Measurements from ENCODE around the gene IGSF23. TPM values are rescaled to one million over a fixed set of nuclear protein-coding genes. Genes with fewer than 3 reads are reported as not detected.
"Not testable (repeated sequence)": the region's sequence is repeated elsewhere in the genome, so short reads cannot be mapped to it uniquely, and the experiment has no call there.

The IGSF23 gene
- total and polyA plus RNA-seq, 2 of the 4 experiments (the other 2 are of a cell fraction) = 0.27 TPM; not detected in 1

DNA sequence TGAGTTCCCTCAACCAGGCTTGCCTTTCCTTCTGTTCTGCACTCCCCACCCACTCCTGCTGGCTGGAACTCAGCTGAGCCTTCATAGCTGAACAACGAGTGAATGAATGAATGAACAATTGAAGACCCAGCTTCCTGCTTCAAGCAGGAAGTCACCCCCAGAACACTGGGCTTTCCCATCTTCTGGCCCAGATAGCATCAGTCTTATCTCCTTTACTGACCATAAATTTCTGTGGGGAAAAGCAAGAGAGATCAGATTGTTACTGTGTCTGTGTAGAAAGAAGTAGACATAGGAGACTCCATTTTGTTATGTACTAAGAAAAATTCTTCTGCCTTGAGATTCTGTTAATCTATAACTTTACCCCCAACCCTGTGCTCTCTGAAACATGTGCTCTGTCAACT lies 19.5 kb upstream of the IGSF23 start:
- H4K20me1 ChIP-seq (ENCODE audit: insufficient read depth, low read length); H3K18ac ChIP-seq (ENCODE audit: low read depth, low read length); ATAC-seq (ENCODE audit: low read depth); H3K27ac ChIP-seq (ENCODE audit: insufficient read depth, low read length); H3K14ac ChIP-seq (replicated peaks; ENCODE audit: low read depth, low read length); dilution Hi-C loops (cut with HindIII; ENCODE audit: low sequenced_read_pairs, unreplicated experiment); H3K27me3 ChIP-seq (ENCODE audit: control insufficient read depth, insufficient read depth, low read length); BruUV-seq (replicated peaks); H2AFZ ChIP-seq (replicated peaks; ENCODE audit: low read length, poor library complexity); H2BK5ac ChIP-seq (ENCODE audit: low read depth, low read length, poor library complexity, severe bottlenecking); H3K4me2 ChIP-seq (ENCODE audit: low read depth, low read length); POLR2A ChIA-PET (ENCODE audit: unreplicated experiment); H3K56ac ChIP-seq (ENCODE audit: extremely low read depth, insufficient read depth, low read length); H3K9ac ChIP-seq (ENCODE audit: low read depth, low read length); H3K4me1 ChIP-seq (ENCODE audit: control insufficient read depth, insufficient read depth, low read length); intact Hi-C loops (cut with micrococcal nuclease); H3K79me1 ChIP-seq (ENCODE audit: low read depth in 1 of 2, low read length in 2 of 2); CTCF ChIA-PET; H3K23ac ChIP-seq (ENCODE audit: low read depth, low read length); H3K4me3 ChIP-seq (ENCODE audit: insufficient read depth, low read depth, low read length); H3K9me1 ChIP-seq (ENCODE audit: insufficient read depth, low read length); H3K36me3 ChIP-seq (ENCODE audit: control insufficient read depth, insufficient read depth, low read length); H2AK9ac ChIP-seq (replicated peaks; ENCODE audit: low read depth, low read length, poor library complexity); in situ Hi-C loops (cut with MboI; ENCODE audit: low sequenced_read_pairs); H4K91ac ChIP-seq (ENCODE audit: insufficient read depth, low read depth, low read length); H3K9me3 ChIP-seq (ENCODE audit: control insufficient read depth, insufficient read depth, low read length): not testable (repeated sequence)
- no CpG with 5 or more reads among the region's 1 CpG for WGBS, 2 experiments (ENCODE audit: extremely low coverage in 2 of 2, insufficient read length in 1 of 2)
- H2BK20ac ChIP-seq (ENCODE audit: low read depth, low read length) = peak overlapping the region; percentile 55; the same call in 1 of the 2 replicates
- peak; percentile 15 for DNase-seq
- H2AK5ac ChIP-seq (ENCODE audit: low read depth, low read length) = peak overlapping the region; percentile 22; the same call in 1 of the 2 replicates
- H4K8ac ChIP-seq (ENCODE audit: low read depth in 2 of 2, low read length in 2 of 2) = peak overlapping the region in 1 of 2 experiments; percentile 20; a peak in 1 of 4 replicates
- H3K4ac ChIP-seq (ENCODE audit: low read depth, low read length) = peak overlapping the region; percentile 26
- peak overlapping the region; percentile 54 for H2BK120ac ChIP-seq (ENCODE audit: low read depth, low read length)
- peak overlapping the region; percentile 54; the same call in 1 of the 2 replicates for H4K5ac ChIP-seq (ENCODE audit: low read depth, low read length)
- H2BK15ac ChIP-seq (ENCODE audit: low read depth, low read length) = peak overlapping the region; percentile 69; the same call in 1 of the 3 replicates

Measured in IMR-90 (cell line).